ENCODE results near the gene DOHH. TPM values are rescaled to one million over a fixed set of nuclear protein-coding genes. Genes with fewer than 3 reads are reported as not detected.
"Not testable (repeated sequence)": the region's sequence is repeated elsewhere in the genome, so short reads cannot be mapped to it uniquely, and the experiment has no call there.

DOHH gene
- total RNA-seq, 1 donor from 2014 or later, result 15.8 TPM

GRCh38 chr19:3457528-3458228 is 42.8 kb downstream of the DOHH start:
- no peak for DNase-seq

- no peak for DNase-seq
Observed at GRCh38 chr19:3456925-3457527, 43.4 kb downstream of the DOHH start.

- no peak for DNase-seq
Observed at GRCh38 chr19:3455960-3456601, 44.4 kb downstream of the DOHH start.

GRCh38 chr19:3455393-3455955 is 45.0 kb downstream of the DOHH start:
- DNase-seq, result no peak

- DNase-seq, result no peak
Observed at GRCh38 chr19:3454656-3455392, 45.6 kb downstream of the DOHH start.

GRCh38 chr19:3453840-3454239 is 46.6 kb downstream of the DOHH start:
- DNase-seq, result no peak

- DNase-seq, result not testable (repeated sequence)
Observed at GRCh38 chr19:3452942-3453214, 47.6 kb downstream of the DOHH start.

GRCh38 chr19:3452171-3452941 is 48.1 kb downstream of the DOHH start:
- no peak for DNase-seq

- DNase-seq, result no peak
Observed at GRCh38 chr19:3451451-3451866, 49.0 kb downstream of the DOHH start.

- DNase-seq, result peak; percentile 33
Observed at GRCh38 chr19:3450796-3451411, 49.6 kb downstream of the DOHH start.

GRCh38 chr19:3448616-3449334 is 51.7 kb downstream of the DOHH start:
- no peak for DNase-seq

- DNase-seq, result not testable (repeated sequence)
Observed at GRCh38 chr19:3446657-3447056, 53.8 kb downstream of the DOHH start.

- DNase-seq, result no peak
Observed at GRCh38 chr19:3444695-3445234, 55.7 kb downstream of the DOHH start.

GRCh38 chr19:3443840-3444694 is 56.4 kb downstream of the DOHH start:
- DNase-seq, result peak; percentile 60

GRCh38 chr19:3442487-3443071 is 57.9 kb downstream of the DOHH start:
- DNase-seq, result no peak

- no peak for DNase-seq
Observed at GRCh38 chr19:3441986-3442329, 58.5 kb downstream of the DOHH start.

- DNase-seq, result no peak
Observed at GRCh38 chr19:3441089-3441985, 59.1 kb downstream of the DOHH start.

Data from tongue (tissue), 2 donors.